Panc1 (cell line): ENCODE measurements around the gene CFAP53.

Experiments used
- POLR2AphosphoS5 ChIP-seq: IDR thresholded peaks from 2 replicates; pipeline ENCODE4 v1.6.1; 2012; ENCODE audit warnings: mild to moderate bottlenecking, low read depth, low read length, moderate library complexity
- SIN3A ChIP-seq: IDR thresholded peaks from 2 replicates; pipeline ENCODE4 v1.6.1; 2012; ENCODE audit warnings: low read depth, mild to moderate bottlenecking, low read length, moderate library complexity, borderline replicate concordance; ENCODE audit not compliant: insufficient read depth
- TCF7L2 ChIP-seq: IDR thresholded peaks from 2 replicates; pipeline ENCODE4 v1.6.1; 2011; ENCODE audit warnings: mild to moderate bottlenecking, low read depth, low read length, inconsistent platforms
- TF ChIP-seq, protein P1 (sequence below): fragments of 450-650 bp; IDR thresholded peaks from 2 replicates; pipeline ENCODE4 v1.5.1; 2017; ENCODE audit warnings: mild to moderate bottlenecking
- TF ChIP-seq, protein P2 (sequence below), 2 experiments: IDR thresholded peaks; 2 replicates each; pipeline ENCODE4 v1.6.1; 2011 to 2012; ENCODE audit warnings: low read depth in 2 of 2, control low read depth in 1 of 2, low read length in 1 of 2, mild to moderate bottlenecking in 1 of 2, moderate library complexity in 1 of 2; ENCODE audit not compliant: insufficient read depth in 1 of 2

DNA sequence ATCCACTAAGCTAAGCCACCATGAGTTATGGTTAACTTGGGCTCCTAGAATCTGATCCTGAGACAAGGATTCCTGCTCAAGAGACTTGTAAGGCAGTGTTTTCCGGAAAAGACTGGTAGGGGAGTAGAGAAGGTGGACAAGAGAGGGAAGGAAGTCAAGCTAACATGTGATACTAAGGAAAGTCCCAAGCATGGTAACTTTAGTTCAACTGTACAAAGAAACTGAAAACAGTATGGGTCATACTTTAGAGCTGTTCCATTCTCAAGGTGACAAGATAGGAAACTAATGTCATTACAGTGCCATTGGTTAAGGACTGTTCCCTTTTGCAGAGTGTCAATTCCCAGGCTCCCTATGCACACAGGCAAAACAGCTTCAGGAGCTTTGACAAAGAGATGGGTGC is 77.1 kb downstream of the CFAP53 start:
- TF ChIP-seq, protein P1, sequence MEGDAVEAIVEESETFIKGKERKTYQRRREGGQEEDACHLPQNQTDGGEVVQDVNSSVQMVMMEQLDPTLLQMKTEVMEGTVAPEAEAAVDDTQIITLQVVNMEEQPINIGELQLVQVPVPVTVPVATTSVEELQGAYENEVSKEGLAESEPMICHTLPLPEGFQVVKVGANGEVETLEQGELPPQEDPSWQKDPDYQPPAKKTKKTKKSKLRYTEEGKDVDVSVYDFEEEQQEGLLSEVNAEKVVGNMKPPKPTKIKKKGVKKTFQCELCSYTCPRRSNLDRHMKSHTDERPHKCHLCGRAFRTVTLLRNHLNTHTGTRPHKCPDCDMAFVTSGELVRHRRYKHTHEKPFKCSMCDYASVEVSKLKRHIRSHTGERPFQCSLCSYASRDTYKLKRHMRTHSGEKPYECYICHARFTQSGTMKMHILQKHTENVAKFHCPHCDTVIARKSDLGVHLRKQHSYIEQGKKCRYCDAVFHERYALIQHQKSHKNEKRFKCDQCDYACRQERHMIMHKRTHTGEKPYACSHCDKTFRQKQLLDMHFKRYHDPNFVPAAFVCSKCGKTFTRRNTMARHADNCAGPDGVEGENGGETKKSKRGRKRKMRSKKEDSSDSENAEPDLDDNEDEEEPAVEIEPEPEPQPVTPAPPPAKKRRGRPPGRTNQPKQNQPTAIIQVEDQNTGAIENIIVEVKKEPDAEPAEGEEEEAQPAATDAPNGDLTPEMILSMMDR, result no peak
- TF ChIP-seq POLR2AphosphoS5 (no peak), SIN3A (no peak), TCF7L2 (no peak)
- TF ChIP-seq, protein P2, sequence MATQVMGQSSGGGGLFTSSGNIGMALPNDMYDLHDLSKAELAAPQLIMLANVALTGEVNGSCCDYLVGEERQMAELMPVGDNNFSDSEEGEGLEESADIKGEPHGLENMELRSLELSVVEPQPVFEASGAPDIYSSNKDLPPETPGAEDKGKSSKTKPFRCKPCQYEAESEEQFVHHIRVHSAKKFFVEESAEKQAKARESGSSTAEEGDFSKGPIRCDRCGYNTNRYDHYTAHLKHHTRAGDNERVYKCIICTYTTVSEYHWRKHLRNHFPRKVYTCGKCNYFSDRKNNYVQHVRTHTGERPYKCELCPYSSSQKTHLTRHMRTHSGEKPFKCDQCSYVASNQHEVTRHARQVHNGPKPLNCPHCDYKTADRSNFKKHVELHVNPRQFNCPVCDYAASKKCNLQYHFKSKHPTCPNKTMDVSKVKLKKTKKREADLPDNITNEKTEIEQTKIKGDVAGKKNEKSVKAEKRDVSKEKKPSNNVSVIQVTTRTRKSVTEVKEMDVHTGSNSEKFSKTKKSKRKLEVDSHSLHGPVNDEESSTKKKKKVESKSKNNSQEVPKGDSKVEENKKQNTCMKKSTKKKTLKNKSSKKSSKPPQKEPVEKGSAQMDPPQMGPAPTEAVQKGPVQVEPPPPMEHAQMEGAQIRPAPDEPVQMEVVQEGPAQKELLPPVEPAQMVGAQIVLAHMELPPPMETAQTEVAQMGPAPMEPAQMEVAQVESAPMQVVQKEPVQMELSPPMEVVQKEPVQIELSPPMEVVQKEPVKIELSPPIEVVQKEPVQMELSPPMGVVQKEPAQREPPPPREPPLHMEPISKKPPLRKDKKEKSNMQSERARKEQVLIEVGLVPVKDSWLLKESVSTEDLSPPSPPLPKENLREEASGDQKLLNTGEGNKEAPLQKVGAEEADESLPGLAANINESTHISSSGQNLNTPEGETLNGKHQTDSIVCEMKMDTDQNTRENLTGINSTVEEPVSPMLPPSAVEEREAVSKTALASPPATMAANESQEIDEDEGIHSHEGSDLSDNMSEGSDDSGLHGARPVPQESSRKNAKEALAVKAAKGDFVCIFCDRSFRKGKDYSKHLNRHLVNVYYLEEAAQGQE (IDR thresholded peaks at IDR 0.05; ENCODE audit: insufficient read depth in 1 of 2, low read depth in 2 of 2, low read length in 1 of 2), result no peak
